ENCODE data around the gene MPG. TPM values are rescaled to one million over a fixed set of nuclear protein-coding genes. Genes with fewer than 3 reads are reported as not detected.

The MPG gene
- total RNA-seq, 2 donors from 2014 or later: 111 to 138 TPM

GRCh38 chr16:60929-61878 lies 16.8 kb upstream of the MPG start:
- TF ChIP-seq POLR2AphosphoS5 (IDR thresholded peaks at IDR 0.05) (no peak), POLR2A (IDR thresholded peaks at IDR 0.05) (no peak), CTCF (IDR thresholded peaks at IDR 0.05) (no peak)
- Histone ChIP-seq H3K4me3 (no peak overlapping the region), H3K27ac (no peak overlapping the region), H3K4me1 (replicated peaks) (no peaks in the 10 kb centered on the region), H3K36me3 (peaks cover 4 to 57% of the 10 kb centered on the region in 2 donors), H3K27me3 (replicated peaks; ENCODE audit: insufficient read depth) (no peaks in the 10 kb centered on the region), H3K9me3 (no peaks in the 10 kb centered on the region)
- intact Hi-C loops (cut with DNase I): no loop called here
- 80% methylated on average over 89 of the region's 89 CpGs for WGBS
- no peak for DNase-seq (ENCODE audit: low spot score)

- no peak overlapping the region for H3K27ac ChIP-seq
- TF ChIP-seq CTCF (IDR thresholded peaks at IDR 0.05): no peak
- TF ChIP-seq POLR2A (IDR thresholded peaks at IDR 0.05): no peak
- TF ChIP-seq POLR2AphosphoS5 (IDR thresholded peaks at IDR 0.05): no peak
- no peak overlapping the region for H3K4me3 ChIP-seq
- WGBS: 94% methylated on average over 12 of the region's 32 CpGs
- no peaks in the 10 kb centered on the region for H3K27me3 ChIP-seq (replicated peaks; ENCODE audit: insufficient read depth)
- no peak for DNase-seq (ENCODE audit: low spot score)
- peaks cover 4 to 57% of the 10 kb centered on the region in 2 donors for H3K36me3 ChIP-seq
- peaks cover under 1% of the 10 kb centered on the region for H3K4me1 ChIP-seq (replicated peaks)
- intact Hi-C loops (cut with DNase I): no loop called here
- H3K9me3 ChIP-seq: no peaks in the 10 kb centered on the region
These were observed 16.1 kb upstream of the MPG start for GRCh38 chr16:61879-62281.

GRCh38 chr16:62283-62967 lies 15.6 kb upstream of the MPG start:
- no peak overlapping the region for H3K27ac ChIP-seq
- TF ChIP-seq CTCF (IDR thresholded peaks at IDR 0.05): no peak
- no peak for TF ChIP-seq POLR2AphosphoS5 (IDR thresholded peaks at IDR 0.05)
- no peak for TF ChIP-seq POLR2A (IDR thresholded peaks at IDR 0.05)
- WGBS: 92% methylated on average over 34 of the region's 34 CpGs
- DNase-seq (ENCODE audit: low spot score): no peak
- no peak overlapping the region for H3K4me3 ChIP-seq
- H3K36me3 ChIP-seq: peaks cover 4 to 57% of the 10 kb centered on the region in 2 donors
- H3K4me1 ChIP-seq (replicated peaks): peaks cover 3% of the 10 kb centered on the region
- H3K27me3 ChIP-seq (replicated peaks; ENCODE audit: insufficient read depth): no peaks in the 10 kb centered on the region
- H3K9me3 ChIP-seq: no peaks in the 10 kb centered on the region
- intact Hi-C loops (cut with DNase I): no loop called here

GRCh38 chr16:62968-63391 lies 15.0 kb upstream of the MPG start:
- 94% methylated on average over 21 of the region's 21 CpGs for WGBS
- Histone ChIP-seq H3K27me3 (replicated peaks; ENCODE audit: insufficient read depth) (no peaks in the 10 kb centered on the region), H3K36me3 (peaks cover 4 to 56% of the 10 kb centered on the region in 2 donors), H3K9me3 (no peaks in the 10 kb centered on the region), H3K4me1 (replicated peaks) (peaks cover 3% of the 10 kb centered on the region), H3K4me3 (no peak overlapping the region), H3K27ac (no peak overlapping the region)
- DNase-seq (ENCODE audit: low spot score): no peak
- intact Hi-C loops (cut with DNase I): no loop called here
- TF ChIP-seq POLR2AphosphoS5 (IDR thresholded peaks at IDR 0.05) (no peak), CTCF (IDR thresholded peaks at IDR 0.05) (no peak), POLR2A (IDR thresholded peaks at IDR 0.05) (no peak)
